PC-9 (cell line): ENCODE measurements around the gene DDR1. TPM values are rescaled to one million over a fixed set of nuclear protein-coding genes. Genes with fewer than 3 reads are reported as not detected.

Experiments
- BruUV-seq: library from RNA; stranded (reverse); fragments of 400-500 nt; replicated peaks from 2 replicates; lab custom pipeline; 2021; lab: Mats Ljungman, UMichigan
- CTCF ChIA-PET: fragments of 300-600 bp; sonication (Branson Sonifier 250); formaldehyde crosslinking; loops from one replicate; lab custom pipeline; 2022; ENCODE audit warnings: antibody characterized with exemption; lab: Charles Lee
- POLR2A ChIA-PET: fragments of 300-600 bp; sonication (Branson Sonifier 250); formaldehyde crosslinking; loops from one replicate; lab custom pipeline; 2022; ENCODE audit warnings: antibody characterized with exemption; ENCODE audit not compliant: unreplicated experiment; lab: Charles Lee
- DNase-seq, 2 experiments: peaks; one replicate each; pipeline versions ENCODE4 v3.0.0 to v3.0.0-alpha.2; 2015 to 2022; ENCODE audit warnings: mixed read lengths in 1 of 2
- H2AFZ ChIP-seq: fragments of 200-600 bp; sonication (generic); 2 replicates; pipeline ENCODE4 v1.8.1; 2017; ENCODE audit warnings: antibody characterized with exemption
- H3F3A ChIP-seq: fragments of 200-600 bp; sonication (generic); 2 replicates; pipeline ENCODE4 v1.8.1; 2017; ENCODE audit warnings: antibody characterized with exemption, mild to moderate bottlenecking, low read depth; ENCODE audit not compliant: insufficient read depth
- H3K27ac ChIP-seq: fragments of 200-600 bp; sonication (generic); 2 replicates; pipeline ENCODE4 v1.6.1; 2016; ENCODE audit warnings: mixed run types
- H3K27me3 ChIP-seq: fragments of 200-600 bp; sonication (generic); 2 replicates; pipeline ENCODE4 v1.6.1; 2016; ENCODE audit warnings: low read depth, mixed run types; ENCODE audit not compliant: insufficient read depth
- H3K36me3 ChIP-seq: fragments of 200-600 bp; sonication (generic); 2 replicates; pipeline ENCODE4 v1.6.1; 2016; ENCODE audit warnings: low read depth, mixed run types
- H3K4me1 ChIP-seq: fragments of 200-600 bp; sonication (generic); replicated peaks from 2 replicates; pipeline ENCODE4 v1.6.1; 2016; ENCODE audit warnings: mixed run types; ENCODE audit not compliant: insufficient read depth
- H3K4me2 ChIP-seq: fragments of 200-600 bp; sonication (generic); 2 replicates; pipeline ENCODE4 v1.6.1; 2017; ENCODE audit warnings: mixed run types
- H3K4me3 ChIP-seq: fragments of 200-600 bp; sonication (generic); 2 replicates; pipeline ENCODE4 v1.6.1; 2016; ENCODE audit warnings: mixed run types
- H3K79me2 ChIP-seq: fragments of 200-600 bp; sonication (generic); 2 replicates; pipeline ENCODE4 v1.6.1; 2017; ENCODE audit warnings: low read depth, mixed run types
- H3K9me2 ChIP-seq: fragments of 200-600 bp; sonication (generic); 2 replicates; pipeline ENCODE4 v1.8.1; 2017; ENCODE audit warnings: mild to moderate bottlenecking; ENCODE audit not compliant: insufficient read depth
- H3K9me3 ChIP-seq: fragments of 200-600 bp; sonication (generic); 2 replicates; pipeline ENCODE4 v1.8.1; 2016; ENCODE audit warnings: low read depth; ENCODE audit not compliant: insufficient read depth
- H4K20me1 ChIP-seq: fragments of 200-600 bp; sonication (generic); 2 replicates; pipeline ENCODE4 v1.8.1; 2017; ENCODE audit not compliant: insufficient read depth
- EZH2 ChIP-seq: fragments of 200-600 bp; sonication (generic); IDR thresholded peaks from 2 replicates; pipeline ENCODE4 v1.8.0; 2017; ENCODE audit warnings: antibody characterized with exemption, low read depth
- intact Hi-C: fragments of 100-400 bp; cut with micrococcal nuclease; formaldehyde crosslinking; loops from one replicate; pipeline ENCODE4 v1.10.0; 2022; ENCODE audit not compliant: unreplicated experiment
- total RNA-seq: library from RNA; stranded (reverse); gene quantifications from 2 replicates; pipeline ENCODE4 v1.2.3, GENCODE V29; 2021
- TF ChIP-seq, protein P1 (sequence below): fragments of 200-600 bp; sonication (generic); conservative IDR thresholded peaks from 2 replicates; pipeline ENCODE4 v1.6.1; 2017; ENCODE audit warnings: mixed run types, antibody characterized with exemption, mild to moderate bottlenecking, moderate library complexity

The DDR1 gene
- total RNA-seq, 1 experiment from 2014 or later, result 267 TPM

DNA sequence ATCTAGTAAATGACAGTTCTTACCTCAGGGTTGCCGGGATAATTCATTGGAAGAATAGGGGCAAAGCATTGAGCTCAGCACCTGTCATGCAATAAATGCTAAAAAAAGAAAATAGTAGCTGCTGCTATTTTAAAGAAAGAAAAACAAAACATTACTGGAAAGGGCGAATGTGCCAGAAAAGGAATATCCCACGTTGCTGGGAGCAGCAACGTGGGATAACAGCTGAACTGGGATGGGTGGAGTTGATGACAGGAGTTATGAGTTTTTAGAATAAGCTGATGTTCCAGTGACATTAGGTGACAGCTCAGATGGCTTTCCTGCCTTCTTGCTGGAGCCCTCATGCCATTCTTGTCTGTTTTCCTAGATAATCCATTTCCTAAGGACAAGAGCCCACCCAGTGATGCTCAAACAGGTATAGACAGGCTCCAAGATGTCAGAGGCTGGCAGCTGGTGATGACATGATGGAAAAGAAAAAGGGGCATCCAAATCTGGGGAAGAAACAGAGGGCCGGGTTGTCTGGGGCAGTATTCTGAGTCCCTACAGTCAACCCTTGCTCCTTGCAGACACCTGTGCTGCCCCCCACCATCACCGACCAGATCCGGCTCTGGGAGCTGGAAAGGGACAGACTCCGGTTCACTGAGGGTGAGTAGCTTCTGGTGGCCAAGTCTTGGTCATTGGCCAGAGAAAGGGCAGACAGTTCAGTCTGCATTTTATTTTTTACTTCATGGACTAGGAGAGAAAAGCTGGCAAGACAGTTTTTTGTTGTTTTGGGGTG lies 28.6 kb downstream of the DDR1 start:
- CTCF ChIA-PET, result interaction anchor here (0.9 to 5.7 kb wide), 6 partner anchors 90 to 280 kb away, joined by 4 to 69 read pairs (median 8); partner anchors contain the start of gene PSORS1C1
- H3K27me3 ChIP-seq, result no peaks in the 10 kb centered on the region
- no peak overlapping the region for H2AFZ ChIP-seq
- H3F3A ChIP-seq, result peaks cover 19% of the 10 kb centered on the region; the same call in 1 of the 2 replicates
- intact Hi-C loops, result loop anchor here (10.0 kb wide), 1 partner anchor 452 kb away; no protein-coding TSS in a partner anchor
- H3K4me2 ChIP-seq, result no peak overlapping the region
- 0 out of 2 replicates have a peak, but pooled peaks cover 3% of the 10 kb centered on the region for H3K36me3 ChIP-seq
- BruUV-seq, result TSS peak; percentile 36
- no peak for DNase-seq
- peaks cover 24% of the 10 kb centered on the region for H3K4me1 ChIP-seq
- no peak overlapping the region for H3K4me3 ChIP-seq
- POLR2A ChIA-PET, result interaction anchor here (0.6 to 0.7 kb wide), 2 partner anchors 29 to 182 kb away, joined by 3 to 21 read pairs; no protein-coding TSS in a partner anchor
- H3K27ac ChIP-seq, result no peak overlapping the region
- peaks cover 9% of the 10 kb centered on the region for H3K79me2 ChIP-seq
- H3K9me3 ChIP-seq, result no peaks in the 10 kb centered on the region
- no peaks in the 10 kb centered on the region for H3K9me2 ChIP-seq
- H4K20me1 ChIP-seq, result no peaks in the 10 kb centered on the region
- TF ChIP-seq, protein P1, sequence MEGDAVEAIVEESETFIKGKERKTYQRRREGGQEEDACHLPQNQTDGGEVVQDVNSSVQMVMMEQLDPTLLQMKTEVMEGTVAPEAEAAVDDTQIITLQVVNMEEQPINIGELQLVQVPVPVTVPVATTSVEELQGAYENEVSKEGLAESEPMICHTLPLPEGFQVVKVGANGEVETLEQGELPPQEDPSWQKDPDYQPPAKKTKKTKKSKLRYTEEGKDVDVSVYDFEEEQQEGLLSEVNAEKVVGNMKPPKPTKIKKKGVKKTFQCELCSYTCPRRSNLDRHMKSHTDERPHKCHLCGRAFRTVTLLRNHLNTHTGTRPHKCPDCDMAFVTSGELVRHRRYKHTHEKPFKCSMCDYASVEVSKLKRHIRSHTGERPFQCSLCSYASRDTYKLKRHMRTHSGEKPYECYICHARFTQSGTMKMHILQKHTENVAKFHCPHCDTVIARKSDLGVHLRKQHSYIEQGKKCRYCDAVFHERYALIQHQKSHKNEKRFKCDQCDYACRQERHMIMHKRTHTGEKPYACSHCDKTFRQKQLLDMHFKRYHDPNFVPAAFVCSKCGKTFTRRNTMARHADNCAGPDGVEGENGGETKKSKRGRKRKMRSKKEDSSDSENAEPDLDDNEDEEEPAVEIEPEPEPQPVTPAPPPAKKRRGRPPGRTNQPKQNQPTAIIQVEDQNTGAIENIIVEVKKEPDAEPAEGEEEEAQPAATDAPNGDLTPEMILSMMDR, result no peak
- no peak for TF ChIP-seq EZH2

DNA sequence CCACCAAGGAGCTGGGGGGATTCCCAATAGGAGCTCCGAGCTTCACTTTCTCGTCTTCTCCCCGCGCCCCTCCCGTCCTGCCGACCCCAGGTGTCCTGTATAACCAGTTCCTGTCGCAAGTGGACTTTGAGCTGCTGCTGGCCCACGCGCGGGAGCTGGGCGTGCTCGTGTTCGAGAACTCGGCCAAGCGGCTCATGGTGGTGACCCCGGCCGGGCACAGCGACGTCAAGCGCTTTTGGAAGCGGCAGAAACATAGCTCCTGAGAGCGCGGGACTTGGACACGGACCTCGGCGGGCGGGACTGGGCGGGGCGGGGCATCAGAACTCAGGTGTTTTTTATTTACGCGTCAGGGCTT lies 29.4 kb downstream of the DDR1 start:
- H3K4me3 ChIP-seq, result no peak overlapping the region; the same call in 1 of the 2 replicates
- TF ChIP-seq, protein P1, result no peak
- TF ChIP-seq EZH2, result no peak
- peak overlapping the region; percentile 90 for H3K4me2 ChIP-seq
- no TSS peak for BruUV-seq
- ChIA-PET CTCF (interaction anchor here (0.5 to 5.7 kb wide), 13 partner anchors 15 to 279 kb away, joined by 3 to 69 read pairs (median 6); partner anchors contain the start of gene PSORS1C1), POLR2A (interaction anchor here (0.6 to 0.7 kb wide), 6 partner anchors 9 to 901 kb away, joined by 3 to 21 read pairs (median 4); no protein-coding TSS in a partner anchor)
- 0 out of 2 replicates have a peak, but pooled peaks cover 3% of the 10 kb centered on the region for H3K36me3 ChIP-seq
- H3F3A ChIP-seq, result peaks cover 19% of the 10 kb centered on the region; the same call in 1 of the 2 replicates
- peaks cover 6% of the 10 kb centered on the region for H3K79me2 ChIP-seq
- H3K9me3 ChIP-seq, result no peaks in the 10 kb centered on the region
- H3K27me3 ChIP-seq, result no peaks in the 10 kb centered on the region
- H3K9me2 ChIP-seq, result no peaks in the 10 kb centered on the region
- H3K27ac ChIP-seq, result no peak overlapping the region
- peaks cover 23% of the 10 kb centered on the region for H3K4me1 ChIP-seq
- intact Hi-C loops, result loop anchor here (1.0 to 10.0 kb wide), 7 partner anchors 29 to 451 kb away; partner anchors contain the start of gene DDR1
- no peak overlapping the region for H2AFZ ChIP-seq
- H4K20me1 ChIP-seq, result no peaks in the 10 kb centered on the region
- DNase-seq, result no peak

DNA sequence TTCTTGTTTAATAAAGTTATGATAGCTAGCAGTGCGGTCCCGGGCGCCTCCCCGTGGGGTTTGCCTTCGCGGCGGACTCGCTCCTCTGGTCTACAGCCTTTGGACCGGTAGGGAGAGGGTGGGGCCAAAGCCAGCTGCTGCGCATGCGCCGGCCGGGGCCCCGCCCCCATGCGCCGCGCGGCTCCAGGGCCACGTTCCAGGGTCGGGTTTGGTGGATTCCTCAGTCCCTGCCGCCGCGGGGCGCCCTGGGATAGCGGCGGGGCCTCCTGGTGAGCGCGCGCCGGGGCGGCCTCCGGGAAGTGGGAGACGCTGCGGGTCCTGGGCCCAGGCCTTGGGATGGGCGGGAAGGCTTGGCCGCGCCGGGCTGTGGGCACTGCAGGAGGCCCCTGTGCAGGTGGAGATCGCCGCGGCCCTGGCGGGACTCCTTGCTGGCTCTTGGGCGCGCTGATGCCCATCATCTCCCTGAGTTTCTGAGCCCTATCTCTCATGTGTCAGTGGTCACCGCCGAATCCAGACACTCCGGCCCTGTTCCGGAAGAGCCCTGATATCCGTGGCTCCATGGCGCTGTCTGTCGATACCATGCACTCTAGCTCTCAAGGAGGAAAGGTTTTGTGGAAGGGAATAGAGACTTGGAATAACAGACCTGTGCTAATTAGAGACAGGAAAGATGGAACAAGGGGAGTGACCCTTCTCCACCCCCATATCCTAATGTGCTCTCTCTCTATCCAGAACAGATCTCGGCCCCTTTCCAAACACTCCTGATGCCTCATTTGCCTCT lies 29.9 kb downstream of the DDR1 start, which contains the start of gene VARS2:
TSS of gene VARS2 (plus strand) at position 163 of the 778 bp plus-strand sequence. CDS start at position 762, 599 bp downstream.
- ChIA-PET CTCF (interaction anchor here (0.5 to 5.7 kb wide), 14 partner anchors 15 to 278 kb away, joined by 3 to 69 read pairs (median 6); partner anchors contain the start of gene PSORS1C1), POLR2A (interaction anchor here (0.6 to 0.7 kb wide), 6 partner anchors 8 to 900 kb away, joined by 3 to 9 read pairs (median 3); no protein-coding TSS in a partner anchor)
- H3K36me3 ChIP-seq, result 0 out of 2 replicates have a peak, but pooled peaks cover 3% of the 10 kb centered on the region
- DNase-seq, result peak; percentile 78 to 99
- no peaks in the 10 kb centered on the region for H3K9me2 ChIP-seq
- intact Hi-C loops, result loop anchor here (1.0 to 10.0 kb wide), 7 partner anchors 29 to 451 kb away; partner anchors contain the start of gene DDR1
- no peaks in the 10 kb centered on the region for H3K9me3 ChIP-seq
- H4K20me1 ChIP-seq, result no peaks in the 10 kb centered on the region
- no peaks in the 10 kb centered on the region for H3K27me3 ChIP-seq
- TSS peak; percentile 62 for BruUV-seq
- H3K4me1 ChIP-seq, result peaks cover 17% of the 10 kb centered on the region
- H2AFZ ChIP-seq, result peak within 1 kb of the TSS; percentile 98
- TF ChIP-seq, protein P1, result peak; percentile 46
- TF ChIP-seq EZH2, result no peak
- peaks cover under 1% of the 10 kb centered on the region for H3K79me2 ChIP-seq
- peak within 1 kb of the TSS; percentile 84 for H3K4me3 ChIP-seq
- H3K27ac ChIP-seq, result peak within 1 kb of the TSS; percentile 46
- peaks cover 19% of the 10 kb centered on the region; the same call in 1 of the 2 replicates for H3F3A ChIP-seq
- H3K4me2 ChIP-seq, result peak within 1 kb of the TSS; percentile 90
